ENCODE measurements around the gene GPC6. TPM values are rescaled to one million over a fixed set of nuclear protein-coding genes. Genes with fewer than 3 reads are reported as not detected.

GPC6 gene
- total and polyA plus RNA-seq, 2 donors (not counting 1 experiment from before 2014, with no cell fraction given) = not detected

DNA sequence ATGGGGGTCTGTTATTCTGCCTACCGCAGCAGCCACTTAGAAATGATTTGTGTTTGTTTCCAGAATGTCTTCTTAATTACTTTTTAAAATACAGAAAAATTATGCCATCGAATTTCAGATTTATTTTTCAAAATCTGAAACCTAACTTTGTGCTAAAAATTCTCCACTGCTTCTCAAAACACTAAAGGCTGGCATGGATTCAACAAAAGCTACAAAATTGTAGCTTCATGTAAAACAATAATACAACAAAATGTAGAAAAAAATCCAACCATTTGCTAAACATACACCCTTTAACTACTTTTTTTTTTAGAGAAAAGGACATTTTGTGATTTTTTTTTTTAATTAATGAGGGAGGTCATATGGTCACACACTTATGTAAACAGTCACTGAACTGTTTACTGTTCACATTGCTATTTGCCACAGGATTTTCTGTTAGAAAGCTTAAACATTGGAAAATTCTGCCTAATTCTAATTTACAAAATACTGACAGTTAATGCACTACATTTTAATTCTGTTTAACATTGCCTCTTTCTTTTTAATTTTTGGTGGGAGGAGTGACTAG is 646.3 kb downstream of the GPC6 start:
- POLR2A ChIA-PET = no interaction called here
- no peaks in the 10 kb centered on the region for H3K4me1 Mint-ChIP-seq
- H3K9me3 Mint-ChIP-seq (ENCODE audit: insufficient read depth) = no peaks in the 10 kb centered on the region
- Histone ChIP-seq H3K27ac (ENCODE audit: low read length in 2 of 2) (no peak overlapping the region), H3K9ac (ENCODE audit: low read length) (no peak overlapping the region), H2AFZ (ENCODE audit: insufficient read depth, low read depth, low read length, poor library complexity, severe bottlenecking) (no peak overlapping the region), H3K4me2 (replicated peaks; ENCODE audit: low read depth, low read length, poor library complexity, severe bottlenecking) (no peak overlapping the region), H3K27me3 (replicated peaks in 1 of 4; ENCODE audit: control extremely low read depth in 1 of 4, control insufficient read depth in 3 of 4, insufficient read depth in 4 of 4, low read length in 3 of 4) (no peaks in the 10 kb centered on the region), H3K4me1 (ENCODE audit: control insufficient read depth in 2 of 2, insufficient read depth in 2 of 2, low read length in 2 of 2) (no peaks in the 10 kb centered on the region), H3K79me2 (ENCODE audit: control insufficient read depth, insufficient read depth, low read length) (no peaks in the 10 kb centered on the region), H3K36me3 (replicated peaks in 1 of 2; ENCODE audit: control extremely low read depth in 1 of 2, control insufficient read depth in 1 of 2, extremely low read depth in 1 of 2, insufficient read depth in 2 of 2, low read length in 1 of 2) (no peaks in the 10 kb centered on the region), H3K4me3 (ENCODE audit: control extremely low read depth in 1 of 5, extremely low read depth in 1 of 5, insufficient read depth in 1 of 5, low read depth in 2 of 5, low read length in 4 of 5) (no peak overlapping the region), H4K20me1 (ENCODE audit: control insufficient read depth, insufficient read depth, low read length, poor library complexity, severe bottlenecking) (no peaks in the 10 kb centered on the region), H3K9me3 (ENCODE audit: control extremely low read depth in 1 of 3, control insufficient read depth in 2 of 3, insufficient read depth in 1 of 3, low read length in 2 of 3) (peaks cover 0 to 1% (median 0%) of the 10 kb centered on the region in 3 donors)
- H3K4me3 Mint-ChIP-seq = no peak overlapping the region
- no peak for ATAC-seq (ENCODE audit: low read depth)
- no peaks in the 10 kb centered on the region for H3K27me3 Mint-ChIP-seq
- CTCF ChIA-PET = no interaction called here
- DNase-seq = no peak
- TF ChIP-seq, protein P1, sequence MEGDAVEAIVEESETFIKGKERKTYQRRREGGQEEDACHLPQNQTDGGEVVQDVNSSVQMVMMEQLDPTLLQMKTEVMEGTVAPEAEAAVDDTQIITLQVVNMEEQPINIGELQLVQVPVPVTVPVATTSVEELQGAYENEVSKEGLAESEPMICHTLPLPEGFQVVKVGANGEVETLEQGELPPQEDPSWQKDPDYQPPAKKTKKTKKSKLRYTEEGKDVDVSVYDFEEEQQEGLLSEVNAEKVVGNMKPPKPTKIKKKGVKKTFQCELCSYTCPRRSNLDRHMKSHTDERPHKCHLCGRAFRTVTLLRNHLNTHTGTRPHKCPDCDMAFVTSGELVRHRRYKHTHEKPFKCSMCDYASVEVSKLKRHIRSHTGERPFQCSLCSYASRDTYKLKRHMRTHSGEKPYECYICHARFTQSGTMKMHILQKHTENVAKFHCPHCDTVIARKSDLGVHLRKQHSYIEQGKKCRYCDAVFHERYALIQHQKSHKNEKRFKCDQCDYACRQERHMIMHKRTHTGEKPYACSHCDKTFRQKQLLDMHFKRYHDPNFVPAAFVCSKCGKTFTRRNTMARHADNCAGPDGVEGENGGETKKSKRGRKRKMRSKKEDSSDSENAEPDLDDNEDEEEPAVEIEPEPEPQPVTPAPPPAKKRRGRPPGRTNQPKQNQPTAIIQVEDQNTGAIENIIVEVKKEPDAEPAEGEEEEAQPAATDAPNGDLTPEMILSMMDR (IDR thresholded peaks at IDR 0.05) = no peak
- TF ChIP-seq EZH2 (IDR thresholded peaks at IDR 0.05; ENCODE audit: borderline replicate concordance, insufficient read depth, low read depth, low read length, poor library complexity, severe bottlenecking) = no peak
- WGBS (ENCODE audit: insufficient coverage) = no CpG with 5 or more reads among the region's 2 CpGs
- H3K27ac Mint-ChIP-seq = no peak overlapping the region
- intact Hi-C loops (cut with micrococcal nuclease) = no loop called here

DNA sequence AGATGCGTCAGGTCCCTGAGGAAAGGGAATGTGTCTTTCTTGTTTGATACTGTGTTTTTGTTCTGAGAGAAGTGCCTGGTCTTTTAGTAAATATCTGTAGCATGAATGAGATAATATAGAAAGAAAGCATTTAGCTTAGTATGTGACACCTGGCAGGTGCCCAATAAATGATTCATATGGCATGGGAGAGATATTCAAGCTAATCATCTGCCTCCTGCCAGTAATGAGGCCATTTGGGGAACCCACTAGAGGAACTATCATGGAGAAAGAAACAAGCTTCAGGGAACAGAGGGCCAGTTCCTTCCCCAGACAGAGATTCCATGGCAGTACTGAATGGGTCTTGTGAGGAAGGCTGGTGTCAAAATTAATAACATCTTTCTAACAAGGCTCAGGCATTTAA is 648.9 kb downstream of the GPC6 start:
- H3K27me3 Mint-ChIP-seq = no peaks in the 10 kb centered on the region
- H3K4me1 Mint-ChIP-seq = no peaks in the 10 kb centered on the region

More for the DNA sequence above, 648.9 kb downstream of the GPC6 start:
- intact Hi-C loops (cut with micrococcal nuclease) = no loop called here
- no peak for DNase-seq
- Histone ChIP-seq H3K4me3 (ENCODE audit: control extremely low read depth in 1 of 5, extremely low read depth in 1 of 5, insufficient read depth in 1 of 5, low read depth in 2 of 5, low read length in 4 of 5) (no peak overlapping the region), H3K27ac (ENCODE audit: low read length in 2 of 2) (no peak overlapping the region), H2AFZ (ENCODE audit: insufficient read depth, low read depth, low read length, poor library complexity, severe bottlenecking) (no peak overlapping the region), H3K9ac (ENCODE audit: low read length) (no peak overlapping the region), H3K27me3 (replicated peaks in 1 of 4; ENCODE audit: control extremely low read depth in 1 of 4, control insufficient read depth in 3 of 4, insufficient read depth in 4 of 4, low read length in 3 of 4) (no peaks in the 10 kb centered on the region), H3K4me1 (ENCODE audit: control insufficient read depth in 2 of 2, insufficient read depth in 2 of 2, low read length in 2 of 2) (no peaks in the 10 kb centered on the region), H3K9me3 (ENCODE audit: control extremely low read depth in 1 of 3, control insufficient read depth in 2 of 3, insufficient read depth in 1 of 3, low read length in 2 of 3) (peaks cover 0 to 5% (median 0%) of the 10 kb centered on the region in 3 donors), H4K20me1 (ENCODE audit: control insufficient read depth, insufficient read depth, low read length, poor library complexity, severe bottlenecking) (no peaks in the 10 kb centered on the region), H3K36me3 (replicated peaks in 1 of 2; ENCODE audit: control extremely low read depth in 1 of 2, control insufficient read depth in 1 of 2, extremely low read depth in 1 of 2, insufficient read depth in 2 of 2, low read length in 1 of 2) (no peaks in the 10 kb centered on the region), H3K79me2 (ENCODE audit: control insufficient read depth, insufficient read depth, low read length) (no peaks in the 10 kb centered on the region), H3K4me2 (replicated peaks; ENCODE audit: low read depth, low read length, poor library complexity, severe bottlenecking) (no peak overlapping the region)
- Mint-ChIP-seq H3K27ac (no peak overlapping the region), H3K4me3 (no peak overlapping the region), H3K9me3 (ENCODE audit: insufficient read depth) (no peaks in the 10 kb centered on the region)
- WGBS (ENCODE audit: insufficient coverage) = no CpG with 5 or more reads among the region's 1 CpG
- ATAC-seq (ENCODE audit: low read depth) = no peak
- CTCF ChIA-PET = no interaction called here
- TF ChIP-seq, protein P1 (IDR thresholded peaks at IDR 0.05) = no peak
- TF ChIP-seq EZH2 (IDR thresholded peaks at IDR 0.05; ENCODE audit: borderline replicate concordance, insufficient read depth, low read depth, low read length, poor library complexity, severe bottlenecking) = no peak
- POLR2A ChIA-PET = no interaction called here

Data from B cell (primary cell).